Esophagus squamous epithelium (tissue), 5 donors: Measurements from ENCODE around the gene PRSS36. TPM values are rescaled to one million over a fixed set of nuclear protein-coding genes. Genes with fewer than 3 reads are reported as not detected.

ENCODE experiments used
- DNase-seq: peaks from one replicate; lab custom pipeline; 2025; lab: John Stamatoyannopoulos, UW
- H3K27ac ChIP-seq, 4 donors: fragments of 200-600 bp; sonication (generic); one replicate each; pipeline ENCODE4 v1.5.1; 2016 to 2019; ENCODE audit warnings: mild to moderate bottlenecking in 1 of 4
- H3K27me3 ChIP-seq, 4 donors: fragments of 200-600 bp; sonication (generic); 1 replicate in 3 of 4; 2 replicates in 1 of 4; pipeline versions ENCODE4 v1.5.1 to v1.6.0; 2017 to 2021; ENCODE audit warnings: antibody characterized with exemption in 1 of 4
- H3K36me3 ChIP-seq, 3 donors: fragments of 200-600 bp; sonication (generic); one replicate each; pipeline ENCODE4 v1.5.1; 2016 to 2019
- H3K4me1 ChIP-seq, 3 donors: fragments of 200-600 bp; sonication (generic); one replicate each; pipeline ENCODE4 v1.5.1; 2017 to 2019
- H3K4me3 ChIP-seq, 4 donors: fragments of 200-600 bp; sonication (generic); 1 replicate in 3 of 4; 2 replicates in 1 of 4; pipeline ENCODE4 v1.5.1; 2016 to 2019; ENCODE audit warnings: mild to moderate bottlenecking in 2 of 4, moderate library complexity in 1 of 4
- H3K9me3 ChIP-seq, 3 donors: fragments of 200-600 bp; sonication (generic); one replicate each; pipeline ENCODE4 v1.5.1; 2016 to 2019
- CTCF ChIP-seq, 6 experiments: fragments of 450-650 bp in 4 of 6; fragments of 200-600 bp in 2 of 6; sonication (generic) in 2 of 6; IDR thresholded peaks; one replicate each; pipeline ENCODE4 v1.5.1; 2016 to 2019; ENCODE audit warnings: antibody characterized with exemption in 6 of 6, mild to moderate bottlenecking in 4 of 6, moderate library complexity in 4 of 6
- POLR2A ChIP-seq, 4 donors: fragments of 450-650 bp; IDR thresholded peaks; one replicate each; pipeline ENCODE4 v1.6.1; 2017; ENCODE audit warnings: antibody characterized with exemption in 4 of 4, mild to moderate bottlenecking in 4 of 4, moderate library complexity in 3 of 4
- WGBS, 2 donors: methylation state at CpG; one replicate each; pipeline ENCODE4 v1.1.5; 2018; 5-methylcytosine and 5-hydroxymethylcytosine counted together
- intact Hi-C: fragments of 100-400 bp; cut with DNase I; formaldehyde crosslinking; loops from one replicate; pipeline ENCODE4 v1.15.0; 2022
- total RNA-seq, 4 donors: library from RNA; depleted of rRNA; stranded (reverse); fragments of >200 nt; gene quantifications; one replicate each; pipeline ENCODE4 v1.1.0, GENCODE V29; 2016
- donor health status: DM: yes; HTN: yes; CAD: no.

PRSS36 gene
- total RNA-seq, 4 donors from 2014 or later, result 0.38 to 4.2 (median 1.9) TPM

GRCh38 chr16:31131841-31132271 lies 18.0 kb downstream of the PRSS36 start:
- WGBS, 2 donors, result 19 to 34% methylated on average over 3 of the region's 5 CpGs
- no peak for DNase-seq
- Histone ChIP-seq H3K4me1 (peaks cover 49 to 89% (median 50%) of the 10 kb centered on the region in 3 donors), H3K27me3 (peaks cover 0 to 5% (median 0%) of the 10 kb centered on the region in 4 donors), H3K36me3 (peaks cover 0 to 60% (median 14%) of the 10 kb centered on the region in 3 donors), H3K9me3 (no peaks in the 10 kb centered on the region), H3K4me3 (peak overlapping the region in 3 of 4 donors; percentile 4 to 60 (median 13)), H3K27ac (peak overlapping the region; percentile 83 to 96 (median 94))
- no peak for TF ChIP-seq POLR2A (IDR thresholded peaks at IDR 0.05)
- no peak for TF ChIP-seq CTCF (IDR thresholded peaks at IDR 0.05)
- intact Hi-C loops, result no loop called here

GRCh38 chr16:31131416-31131815 lies 18.4 kb downstream of the PRSS36 start:
- no peaks in the 10 kb centered on the region for H3K9me3 ChIP-seq
- peak overlapping the region; percentile 83 to 96 (median 94) for H3K27ac ChIP-seq
- TF ChIP-seq POLR2A (IDR thresholded peaks at IDR 0.05) (no peak), CTCF (IDR thresholded peaks at IDR 0.05) (no peak)
- intact Hi-C loops, result no loop called here
- 42% methylated on average over 6 of the region's 11 CpGs; no CpG with 5 or more reads in 1 of the 2 donors for WGBS, 2 donors
- peaks cover 0 to 62% (median 14%) of the 10 kb centered on the region in 3 donors for H3K36me3 ChIP-seq
- DNase-seq, result no peak
- peak overlapping the region in 3 of 4 donors; percentile 4 to 60 (median 13) for H3K4me3 ChIP-seq
- H3K4me1 ChIP-seq, result peaks cover 49 to 89% (median 50%) of the 10 kb centered on the region in 3 donors
- H3K27me3 ChIP-seq, result peaks cover 0 to 5% (median 0%) of the 10 kb centered on the region in 4 donors

GRCh38 chr16:31130899-31131298 lies 19.0 kb downstream of the PRSS36 start:
- no peak for DNase-seq
- H3K4me1 ChIP-seq, result peaks cover 47 to 86% (median 49%) of the 10 kb centered on the region in 3 donors
- no peak for TF ChIP-seq POLR2A (IDR thresholded peaks at IDR 0.05)
- no peak for TF ChIP-seq CTCF (IDR thresholded peaks at IDR 0.05)
- 60% methylated on average over 1 of the region's 6 CpGs; no CpG with 5 or more reads in 1 of the 2 donors for WGBS, 2 donors
- H3K36me3 ChIP-seq, result peaks cover 0 to 64% (median 14%) of the 10 kb centered on the region in 3 donors
- peaks cover 0 to 5% (median 0%) of the 10 kb centered on the region in 4 donors for H3K27me3 ChIP-seq
- H3K4me3 ChIP-seq, result peak overlapping the region in 2 of 4 donors; percentile 4 to 60
- intact Hi-C loops, result no loop called here
- H3K9me3 ChIP-seq, result no peaks in the 10 kb centered on the region
- peak overlapping the region; percentile 83 to 96 (median 94) for H3K27ac ChIP-seq

- peaks cover 0 to 4% (median 0%) of the 10 kb centered on the region in 4 donors for H3K27me3 ChIP-seq
- peaks cover 44 to 82% (median 49%) of the 10 kb centered on the region in 3 donors for H3K4me1 ChIP-seq
- no peak overlapping the region for H3K4me3 ChIP-seq
- WGBS, 2 donors, result 40% methylated on average over 1 of the region's 10 CpGs; no CpG with 5 or more reads in 1 of the 2 donors
- DNase-seq, result no peak
- TF ChIP-seq POLR2A (IDR thresholded peaks at IDR 0.05) (no peak), CTCF (IDR thresholded peaks at IDR 0.05) (no peak)
- no peaks in the 10 kb centered on the region for H3K9me3 ChIP-seq
- intact Hi-C loops, result no loop called here
- peak overlapping the region; percentile 83 to 96 (median 94) for H3K27ac ChIP-seq
- H3K36me3 ChIP-seq, result peaks cover 0 to 65% (median 14%) of the 10 kb centered on the region in 3 donors
Measured at GRCh38 chr16:31130336-31130891, 19.5 kb downstream of the PRSS36 start.
